A549 (cell line): Measurements from ENCODE around the gene CS. TPM values are rescaled to one million over a fixed set of nuclear protein-coding genes. Genes with fewer than 3 reads are reported as not detected.

Experiments used
- BHLHE40 ChIP-seq: IDR thresholded peaks from 2 replicates; pipeline ENCODE4 v1.6.1; 2012; ENCODE audit warnings: low read depth, low read length, inconsistent platforms
- CHD2 ChIP-seq: fragments of 150-350 bp; IDR thresholded peaks from 2 replicates; pipeline ENCODE4 v1.6.1; 2014; ENCODE audit warnings: low read length; ENCODE audit not compliant: partially characterized antibody
- EHF ChIP-seq: fragments of 250-450 bp; sonication (Bioruptor Pico); IDR thresholded peaks from 2 replicates; pipeline ENCODE4 v1.5.0; 2020; ENCODE audit warnings: mild to moderate bottlenecking
- ESRRA ChIP-seq: fragments of 150-350 bp; IDR thresholded peaks from 2 replicates; pipeline ENCODE4 v1.6.1; 2014; ENCODE audit warnings: mild to moderate bottlenecking, low read length, borderline replicate concordance
- FOXS1 ChIP-seq: fragments of 250-450 bp; sonication (Bioruptor Pico); IDR thresholded peaks from 2 replicates; pipeline ENCODE4 v1.5.0; 2020; ENCODE audit warnings: mild to moderate bottlenecking, moderate library complexity
- GATA3 ChIP-seq: IDR thresholded peaks from 2 replicates; pipeline ENCODE4 v1.6.1; 2012; ENCODE audit warnings: borderline replicate concordance
- HEYL ChIP-seq: fragments of 250-450 bp; sonication (Bioruptor Pico); IDR thresholded peaks from 2 replicates; pipeline ENCODE4 v1.8.0; 2021; ENCODE audit warnings: mild to moderate bottlenecking, moderate library complexity
- HOXA7 ChIP-seq: fragments of 250-450 bp; sonication (Bioruptor Pico); IDR thresholded peaks from 2 replicates; pipeline ENCODE4 v1.5.0; 2020; ENCODE audit warnings: mild to moderate bottlenecking, moderate library complexity
- JUNB ChIP-seq: fragments of >200 bp; sonication (Bioruptor Twin); formaldehyde crosslinking; IDR thresholded peaks from 2 replicates; pipeline ENCODE4 v1.6.1; 2016
- KDM5A ChIP-seq: fragments of 200-600 bp; sonication (generic); IDR thresholded peaks from 2 replicates; pipeline ENCODE4 v1.6.1; 2016; ENCODE audit warnings: antibody characterized with exemption, mild to moderate bottlenecking
- MAFK ChIP-seq: fragments of 450-650 bp; IDR thresholded peaks from 2 replicates; pipeline ENCODE4 v1.6.1; 2014; ENCODE audit not compliant: partially characterized antibody
- MAZ ChIP-seq: fragments of 150-350 bp; IDR thresholded peaks from 2 replicates; pipeline ENCODE4 v1.6.1; 2014; ENCODE audit warnings: antibody characterized with exemption, low read depth, low read length, borderline replicate concordance
- NFE2L2 ChIP-seq: fragments of 150-350 bp; conservative IDR thresholded peaks from 2 replicates; pipeline ENCODE4 v1.6.1; 2014; ENCODE audit warnings: low read length
- NPAS2 ChIP-seq: fragments of 250-450 bp; sonication (Bioruptor Pico); IDR thresholded peaks from 2 replicates; pipeline ENCODE4 v1.8.0; 2022; ENCODE audit warnings: mild to moderate bottlenecking, moderate library complexity, borderline replicate concordance
- NR3C1 ChIP-seq: fragments of >200 bp; sonication (Bioruptor Twin); formaldehyde crosslinking; IDR thresholded peaks from 3 replicates; pipeline ENCODE4 v1.6.1; 2017
- RCOR1 ChIP-seq: fragments of 150-350 bp; IDR thresholded peaks from 2 replicates; pipeline ENCODE4 v1.6.1; 2014; ENCODE audit warnings: antibody characterized with exemption, low read length, low read depth
- RFX5 ChIP-seq: fragments of 450-650 bp; IDR thresholded peaks from 2 replicates; pipeline ENCODE4 v1.7.1; 2014; ENCODE audit warnings: antibody characterized with exemption, mild to moderate bottlenecking, moderate library complexity
- RNF2 ChIP-seq: fragments of 200-600 bp; sonication (generic); IDR thresholded peaks from 2 replicates; pipeline ENCODE4 v1.6.1; 2016; ENCODE audit warnings: low read depth, mild to moderate bottlenecking, antibody characterized with exemption, moderate library complexity, borderline replicate concordance
- SMC3 ChIP-seq: fragments of >200 bp; sonication (Bioruptor Twin); formaldehyde crosslinking; IDR thresholded peaks from 3 replicates; pipeline ENCODE4 v1.6.1; 2018; ENCODE audit warnings: inconsistent platforms
- TP53 ChIP-seq: fragments of 250-450 bp; sonication (Bioruptor Pico); IDR thresholded peaks from 2 replicates; pipeline ENCODE4 v1.5.0; 2021; ENCODE audit warnings: mild to moderate bottlenecking, moderate library complexity
- ZFP36 ChIP-seq: fragments of 450-650 bp; IDR thresholded peaks from 2 replicates; pipeline ENCODE4 v1.6.1; 2014; ENCODE audit warnings: borderline replicate concordance; ENCODE audit not compliant: partially characterized antibody
- ZNF302 ChIP-seq: fragments of 250-450 bp; sonication (Bioruptor Pico); IDR thresholded peaks from 2 replicates; pipeline ENCODE4 v1.9.0; 2021; ENCODE audit warnings: inconsistent platforms, mild to moderate bottlenecking, moderate library complexity
- ZSCAN20 ChIP-seq: fragments of 250-450 bp; sonication (Bioruptor Pico); IDR thresholded peaks from 2 replicates; pipeline ENCODE4 v1.8.0; 2022; ENCODE audit warnings: mild to moderate bottlenecking, moderate library complexity
- polyA plus RNA-seq, 4 experiments: library from polyadenylated mRNA; depleted of rRNA in 3 of 4; stranded (reverse); fragments of >200 nt; fragmentation: RNase III in 1 of 4; extraction: RNeasy Plus Mini Kit Qiagen cat#74134 plus additional on column Dnase treatment in 1 of 4; gene quantifications; 2 replicates in 3 of 4; 3 replicates in 1 of 4; pipeline ENCODE4 v1.2.3, GENCODE V29; 2011 to 2017
- TF ChIP-seq, protein P1 (sequence below): fragments of 450-650 bp; IDR thresholded peaks from 2 replicates; pipeline ENCODE4 v1.6.1; 2014; ENCODE audit warnings: antibody characterized with exemption
- TF ChIP-seq, protein P2 (sequence below): IDR thresholded peaks from 2 replicates; pipeline ENCODE4 v1.6.1; 2012; ENCODE audit warnings: low read depth, borderline replicate concordance
- TF ChIP-seq, protein P3 (sequence below): IDR thresholded peaks from 2 replicates; pipeline ENCODE4 v1.6.1; 2012
- TF ChIP-seq, protein P4 (sequence below): fragments of 250-450 bp; sonication (Bioruptor Pico); IDR thresholded peaks from 2 replicates; pipeline ENCODE4 v1.5.0; 2020; ENCODE audit warnings: low read depth, mild to moderate bottlenecking, moderate library complexity

Gene CS
- polyA plus RNA-seq, 2 of the 4 experiments (the other 2 are of a cell fraction) = 146 to 223 TPM

DNA sequence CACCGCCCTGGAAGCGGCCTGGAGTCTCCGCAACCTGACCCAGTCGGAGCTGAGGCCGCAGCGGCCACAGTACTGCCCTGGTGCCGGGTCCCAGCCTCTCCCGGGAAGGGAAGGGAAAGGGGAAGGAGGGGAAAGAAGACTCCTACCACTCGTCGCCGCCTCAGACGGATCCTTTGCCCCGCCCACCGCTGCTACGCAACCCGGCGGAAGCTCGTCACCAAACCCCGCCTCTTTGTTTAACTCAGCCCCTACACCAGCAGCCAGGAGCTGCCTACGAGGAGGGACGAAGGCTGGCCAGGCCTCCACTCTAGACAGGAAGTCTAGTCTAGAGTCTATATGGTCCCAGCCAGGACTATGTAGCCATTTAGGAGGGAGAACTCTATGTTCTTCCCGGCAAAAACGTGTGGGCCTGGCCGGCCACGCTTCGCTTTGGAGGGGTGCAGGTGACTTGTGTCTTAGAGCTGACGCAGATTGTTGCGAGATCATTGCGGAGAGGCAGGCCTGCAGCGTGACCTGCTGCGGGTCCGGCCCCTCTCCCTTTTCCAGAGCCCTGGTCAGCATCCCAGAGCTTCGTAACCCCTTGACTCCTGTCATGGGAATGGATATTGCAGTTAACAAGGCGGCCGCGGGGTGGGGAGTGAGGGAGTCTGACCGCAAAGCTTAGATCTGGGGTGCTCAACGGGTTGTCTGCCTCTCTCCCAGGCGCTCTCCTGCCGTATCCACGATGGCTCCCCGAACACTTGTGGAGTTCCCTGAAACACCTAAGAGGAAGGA is 78.2 kb downstream of the CS start, which contains the start of gene RNF41 (continued):
- no peak for TF ChIP-seq NPAS2 (CRISPR knock-in tag)
- TF ChIP-seq RFX5 = peak; percentile 13; the same call in 1 of the 2 replicates
- TF ChIP-seq CHD2 = no peak
- TF ChIP-seq RCOR1 = no peak
- no peak for TF ChIP-seq ZNF302 (CRISPR knock-in tag)
- TF ChIP-seq ESRRA = no peak
- no peak for TF ChIP-seq MAFK
- TF ChIP-seq, protein P1, sequence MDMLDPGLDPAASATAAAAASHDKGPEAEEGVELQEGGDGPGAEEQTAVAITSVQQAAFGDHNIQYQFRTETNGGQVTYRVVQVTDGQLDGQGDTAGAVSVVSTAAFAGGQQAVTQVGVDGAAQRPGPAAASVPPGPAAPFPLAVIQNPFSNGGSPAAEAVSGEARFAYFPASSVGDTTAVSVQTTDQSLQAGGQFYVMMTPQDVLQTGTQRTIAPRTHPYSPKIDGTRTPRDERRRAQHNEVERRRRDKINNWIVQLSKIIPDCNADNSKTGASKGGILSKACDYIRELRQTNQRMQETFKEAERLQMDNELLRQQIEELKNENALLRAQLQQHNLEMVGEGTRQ = no peak
- TF ChIP-seq HEYL (CRISPR knock-in tag) = no peak
- TF ChIP-seq NR3C1 = no peak
- no peak for TF ChIP-seq BHLHE40
- no peak for TF ChIP-seq FOXS1
- no peak for TF ChIP-seq HOXA7 (CRISPR knock-in tag)
- no peak; the same call in 2 of the 3 replicates for TF ChIP-seq SMC3
- TF ChIP-seq, protein P2, sequence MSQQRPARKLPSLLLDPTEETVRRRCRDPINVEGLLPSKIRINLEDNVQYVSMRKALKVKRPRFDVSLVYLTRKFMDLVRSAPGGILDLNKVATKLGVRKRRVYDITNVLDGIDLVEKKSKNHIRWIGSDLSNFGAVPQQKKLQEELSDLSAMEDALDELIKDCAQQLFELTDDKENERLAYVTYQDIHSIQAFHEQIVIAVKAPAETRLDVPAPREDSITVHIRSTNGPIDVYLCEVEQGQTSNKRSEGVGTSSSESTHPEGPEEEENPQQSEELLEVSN = no peak; the same call in 1 of the 2 replicates
- TF ChIP-seq TP53 (CRISPR knock-in tag) = no peak
- TF ChIP-seq GATA3 = peak; percentile 33; the same call in 1 of the 2 replicates
- TF ChIP-seq ZFP36 = no peak
- no peak for TF ChIP-seq JUNB
- TF ChIP-seq KDM5A = no peak
- no peak for TF ChIP-seq RNF2
- TF ChIP-seq NFE2L2 = no peak
- TF ChIP-seq, protein P3, sequence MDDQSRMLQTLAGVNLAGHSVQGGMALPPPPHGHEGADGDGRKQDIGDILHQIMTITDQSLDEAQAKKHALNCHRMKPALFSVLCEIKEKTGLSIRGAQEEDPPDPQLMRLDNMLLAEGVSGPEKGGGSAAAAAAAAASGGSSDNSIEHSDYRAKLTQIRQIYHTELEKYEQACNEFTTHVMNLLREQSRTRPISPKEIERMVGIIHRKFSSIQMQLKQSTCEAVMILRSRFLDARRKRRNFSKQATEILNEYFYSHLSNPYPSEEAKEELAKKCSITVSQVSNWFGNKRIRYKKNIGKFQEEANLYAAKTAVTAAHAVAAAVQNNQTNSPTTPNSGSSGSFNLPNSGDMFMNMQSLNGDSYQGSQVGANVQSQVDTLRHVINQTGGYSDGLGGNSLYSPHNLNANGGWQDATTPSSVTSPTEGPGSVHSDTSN = no peak
- TF ChIP-seq, protein P4, sequence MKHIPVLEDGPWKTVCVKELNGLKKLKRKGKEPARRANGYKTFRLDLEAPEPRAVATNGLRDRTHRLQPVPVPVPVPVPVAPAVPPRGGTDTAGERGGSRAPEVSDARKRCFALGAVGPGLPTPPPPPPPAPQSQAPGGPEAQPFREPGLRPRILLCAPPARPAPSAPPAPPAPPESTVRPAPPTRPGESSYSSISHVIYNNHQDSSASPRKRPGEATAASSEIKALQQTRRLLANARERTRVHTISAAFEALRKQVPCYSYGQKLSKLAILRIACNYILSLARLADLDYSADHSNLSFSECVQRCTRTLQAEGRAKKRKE (CRISPR knock-in tag) = no peak
- no peak for TF ChIP-seq ZSCAN20 (CRISPR knock-in tag)
- no peak for TF ChIP-seq EHF (CRISPR knock-in tag)
- TF ChIP-seq MAZ = no peak
- TF ChIP-seq, all 56 proteins: peak for 10

Other genes with a start within 250 kb of the CS start
- 17.0 and 24.9 TPM in 2 replicates for gene ERBB3, start 220.2 kb downstream of the CS start, polyA plus RNA-seq (2011; rRNA removed)
- 1.8 to 2.2 TPM (median 1.8 TPM) in 3 replicates for gene ERBB3, start 220.2 kb downstream of the CS start, polyA plus RNA-seq (2017; fragmentation: RNase III; extraction: RNeasy Plus Mini Kit Qiagen cat#74134 plus additional on column Dnase treatment)
- 452 and 717 TPM in 2 replicates for gene PA2G4, start 195.8 kb downstream of the CS start, polyA plus RNA-seq (2011; rRNA removed)
- 405 to 477 TPM (median 415 TPM) in 3 replicates for gene PA2G4, start 195.8 kb downstream of the CS start, polyA plus RNA-seq (2017; fragmentation: RNase III; extraction: RNeasy Plus Mini Kit Qiagen cat#74134 plus additional on column Dnase treatment)
- 9,351 and 11,089 TPM in 2 replicates for gene RPL41, start 183.7 kb downstream of the CS start, polyA plus RNA-seq (2011; rRNA removed)
- 8,804 to 9,815 TPM (median 8,860 TPM) in 3 replicates for gene RPL41, start 183.7 kb downstream of the CS start, polyA plus RNA-seq (2017; fragmentation: RNase III; extraction: RNeasy Plus Mini Kit Qiagen cat#74134 plus additional on column Dnase treatment)
- gene ZC3H10, start 182.1 kb downstream of the CS start, polyA plus RNA-seq (2011; rRNA removed) = 2.1 and 2.7 TPM in 2 replicates
- 2.3 to 3.2 TPM (median 2.7 TPM) in 3 replicates for gene ZC3H10, start 182.1 kb downstream of the CS start, polyA plus RNA-seq (2017; fragmentation: RNase III; extraction: RNeasy Plus Mini Kit Qiagen cat#74134 plus additional on column Dnase treatment)
- 72.4 and 91.6 TPM in 2 replicates for gene ESYT1, start 172.1 kb downstream of the CS start, polyA plus RNA-seq (2011; rRNA removed)
- gene ESYT1, start 172.1 kb downstream of the CS start, polyA plus RNA-seq (2017; fragmentation: RNase III; extraction: RNeasy Plus Mini Kit Qiagen cat#74134 plus additional on column Dnase treatment) = 51.4 to 54.2 TPM (median 51.6 TPM) in 3 replicates
- gene MYL6B, start 147.7 kb downstream of the CS start, polyA plus RNA-seq (2011; rRNA removed) = 48.2 and 67.0 TPM in 2 replicates
- 68.6 to 92.7 TPM (median 83.9 TPM) in 3 replicates for gene MYL6B, start 147.7 kb downstream of the CS start, polyA plus RNA-seq (2017; fragmentation: RNase III; extraction: RNeasy Plus Mini Kit Qiagen cat#74134 plus additional on column Dnase treatment)
- 2,280 and 2,307 TPM in 2 replicates for gene MYL6, start 142.0 kb downstream of the CS start, polyA plus RNA-seq (2011; rRNA removed)
- gene MYL6, start 142.0 kb downstream of the CS start, polyA plus RNA-seq (2017; fragmentation: RNase III; extraction: RNeasy Plus Mini Kit Qiagen cat#74134 plus additional on column Dnase treatment) = 3,268 to 3,485 TPM (median 3,270 TPM) in 3 replicates
- gene SMARCC2, start 110.8 kb downstream of the CS start, polyA plus RNA-seq (2011; rRNA removed) = 83.9 and 109 TPM in 2 replicates
- 48.9 to 57.1 TPM (median 51.9 TPM) in 3 replicates for gene SMARCC2, start 110.8 kb downstream of the CS start, polyA plus RNA-seq (2017; fragmentation: RNase III; extraction: RNeasy Plus Mini Kit Qiagen cat#74134 plus additional on column Dnase treatment)
- gene RNF41, start 78.4 kb downstream of the CS start, polyA plus RNA-seq (2011; rRNA removed) = 47.8 and 65.1 TPM in 2 replicates
- gene RNF41, start 78.4 kb downstream of the CS start, polyA plus RNA-seq (2017; fragmentation: RNase III; extraction: RNeasy Plus Mini Kit Qiagen cat#74134 plus additional on column Dnase treatment) = 20.2 to 21.7 TPM (median 20.7 TPM) in 3 replicates
- gene NABP2, start 76.0 kb downstream of the CS start, polyA plus RNA-seq (2011; rRNA removed) = 86.1 and 86.7 TPM in 2 replicates
- gene NABP2, start 76.0 kb downstream of the CS start, polyA plus RNA-seq (2017; fragmentation: RNase III; extraction: RNeasy Plus Mini Kit Qiagen cat#74134 plus additional on column Dnase treatment) = 64.1 to 69.6 TPM (median 65.2 TPM) in 3 replicates
- 0.42 TPM in 1 of 2 replicates, not detected in the other for gene SLC39A5, start 70.3 kb downstream of the CS start, polyA plus RNA-seq (2011; rRNA removed)
- gene SLC39A5, start 70.3 kb downstream of the CS start, polyA plus RNA-seq (2017; fragmentation: RNase III; extraction: RNeasy Plus Mini Kit Qiagen cat#74134 plus additional on column Dnase treatment) = 0.09 to 0.23 TPM in 2 of 3 replicates, not detected in the other
- 26.1 and 35.1 TPM in 2 replicates for gene ANKRD52, start 41.9 kb downstream of the CS start, polyA plus RNA-seq (2011; rRNA removed)
- 47.4 to 48.7 TPM (median 48.0 TPM) in 3 replicates for gene ANKRD52, start 41.9 kb downstream of the CS start, polyA plus RNA-seq (2017; fragmentation: RNase III; extraction: RNeasy Plus Mini Kit Qiagen cat#74134 plus additional on column Dnase treatment)
- 40.9 and 41.2 TPM in 2 replicates for gene COQ10A, start 33.4 kb downstream of the CS start, polyA plus RNA-seq (2011; rRNA removed)
- gene COQ10A, start 33.4 kb downstream of the CS start, polyA plus RNA-seq (2017; fragmentation: RNase III; extraction: RNeasy Plus Mini Kit Qiagen cat#74134 plus additional on column Dnase treatment) = 20.7 to 23.5 TPM (median 23.2 TPM) in 3 replicates
- gene CNPY2, start 15.7 kb upstream of the CS start, polyA plus RNA-seq (2011; rRNA removed) = 218 and 257 TPM in 2 replicates
- 150 to 158 TPM (median 155 TPM) in 3 replicates for gene CNPY2, start 15.7 kb upstream of the CS start, polyA plus RNA-seq (2017; fragmentation: RNase III; extraction: RNeasy Plus Mini Kit Qiagen cat#74134 plus additional on column Dnase treatment)
- 66.8 and 89.4 TPM in 2 replicates for gene PAN2, start 33.7 kb upstream of the CS start, polyA plus RNA-seq (2011; rRNA removed)
- 24.0 to 30.0 TPM (median 29.6 TPM) in 3 replicates for gene PAN2, start 33.7 kb upstream of the CS start, polyA plus RNA-seq (2017; fragmentation: RNase III; extraction: RNeasy Plus Mini Kit Qiagen cat#74134 plus additional on column Dnase treatment)
- gene IL23A, start 38.6 kb upstream of the CS start, polyA plus RNA-seq (2011; rRNA removed) = 0.21 and 0.34 TPM in 2 replicates
- 0.31 to 0.34 TPM (median 0.33 TPM) in 3 replicates for gene IL23A, start 38.6 kb upstream of the CS start, polyA plus RNA-seq (2017; fragmentation: RNase III; extraction: RNeasy Plus Mini Kit Qiagen cat#74134 plus additional on column Dnase treatment)
- gene STAT2, start 59.8 kb upstream of the CS start, polyA plus RNA-seq (2011; rRNA removed) = 29.5 and 40.1 TPM in 2 replicates
- gene STAT2, start 59.8 kb upstream of the CS start, polyA plus RNA-seq (2017; fragmentation: RNase III; extraction: RNeasy Plus Mini Kit Qiagen cat#74134 plus additional on column Dnase treatment) = 16.5 to 23.9 TPM (median 22.2 TPM) in 3 replicates
- not detected in 2 replicates for gene APOF, start 62.5 kb upstream of the CS start, polyA plus RNA-seq (2011; rRNA removed)
- not detected in 3 replicates for gene APOF, start 62.5 kb upstream of the CS start, polyA plus RNA-seq (2017; fragmentation: RNase III; extraction: RNeasy Plus Mini Kit Qiagen cat#74134 plus additional on column Dnase treatment)
- 17.6 and 34.3 TPM in 2 replicates for gene TIMELESS, start 149.1 kb upstream of the CS start, polyA plus RNA-seq (2011; rRNA removed)
- 51.4 to 60.1 TPM (median 57.4 TPM) in 3 replicates for gene TIMELESS, start 149.1 kb upstream of the CS start, polyA plus RNA-seq (2017; fragmentation: RNase III; extraction: RNeasy Plus Mini Kit Qiagen cat#74134 plus additional on column Dnase treatment)
- 0.03 TPM in 1 of 2 replicates, not detected in the other for gene MIP, start 154.3 kb upstream of the CS start, polyA plus RNA-seq (2011; rRNA removed)
- gene MIP, start 154.3 kb upstream of the CS start, polyA plus RNA-seq (2017; fragmentation: RNase III; extraction: RNeasy Plus Mini Kit Qiagen cat#74134 plus additional on column Dnase treatment) = not detected in 3 replicates
- 3.5 and 3.8 TPM in 2 replicates for gene SPRYD4, start 168.2 kb upstream of the CS start, polyA plus RNA-seq (2011; rRNA removed)
- gene SPRYD4, start 168.2 kb upstream of the CS start, polyA plus RNA-seq (2017; fragmentation: RNase III; extraction: RNeasy Plus Mini Kit Qiagen cat#74134 plus additional on column Dnase treatment) = 2.1 to 2.2 TPM (median 2.1 TPM) in 3 replicates
- gene GLS2, start 187.8 kb upstream of the CS start, polyA plus RNA-seq (2011; rRNA removed) = 0.36 and 0.61 TPM in 2 replicates
- 0.07 to 0.44 TPM (median 0.18 TPM) in 3 replicates for gene GLS2, start 187.8 kb upstream of the CS start, polyA plus RNA-seq (2017; fragmentation: RNase III; extraction: RNeasy Plus Mini Kit Qiagen cat#74134 plus additional on column Dnase treatment)
- 46.4 and 61.6 TPM in 2 replicates for gene RBMS2, start 221.5 kb upstream of the CS start, polyA plus RNA-seq (2011; rRNA removed)
- gene RBMS2, start 221.5 kb upstream of the CS start, polyA plus RNA-seq (2017; fragmentation: RNase III; extraction: RNeasy Plus Mini Kit Qiagen cat#74134 plus additional on column Dnase treatment) = 13.3 to 16.5 TPM (median 15.1 TPM) in 3 replicates